Measurements from ENCODE around the gene TIAM1. TPM values are rescaled to one million over a fixed set of nuclear protein-coding genes. Genes with fewer than 3 reads are reported as not detected.

The TIAM1 gene
- total RNA-seq, 2 experiments from 2014 or later, result 15.0 to 25.1 TPM

GRCh38 chr21:31293986-31294385 lies 50.1 kb downstream of the TIAM1 start:
- H3K27ac ChIP-seq (ENCODE audit: low read depth, low read length, poor library complexity, severe bottlenecking), result no peak overlapping the region
- BruUV-seq (replicated peaks), result no TSS peak
- no peak overlapping the region for H3K4me3 ChIP-seq (ENCODE audit: low read depth, low read length, poor library complexity, severe bottlenecking)
- no peaks in the 10 kb centered on the region for H3K9me2 ChIP-seq (ENCODE audit: insufficient read depth, low read length)
- CTCF ChIA-PET (ENCODE audit: unreplicated experiment), result no interaction called here
- H3K9me3 ChIP-seq (ENCODE audit: low read length), result no peaks in the 10 kb centered on the region
- TF ChIP-seq EZH2phosphoT487 (IDR thresholded peaks at IDR 0.05; ENCODE audit: borderline replicate concordance, low read depth, low read length) (no peak), CTCF (conservative IDR thresholded peaks at IDR 0.05; ENCODE audit: low read length) (no peak)
- POLR2A ChIA-PET, result interaction anchor here (0.5 to 0.8 kb wide), 3 partner anchors 91 to 280 kb away, joined by 3 to 10 read pairs (median 7); no protein-coding TSS in a partner anchor
- no peaks in the 10 kb centered on the region for H4K20me1 ChIP-seq (ENCODE audit: insufficient read depth, low read length)
- intact Hi-C loops (cut with micrococcal nuclease; ENCODE audit: unreplicated experiment), result no loop called here
- no peak overlapping the region for H2AFZ ChIP-seq (ENCODE audit: low read length)
- no peak overlapping the region for H3K4me2 ChIP-seq (ENCODE audit: low read length)
- no peaks in the 10 kb centered on the region for H3K4me1 ChIP-seq (ENCODE audit: insufficient read depth, low read length, poor library complexity, severe bottlenecking)
- H3K36me3 ChIP-seq (ENCODE audit: insufficient read depth, low read length), result no peaks in the 10 kb centered on the region
- H3K79me2 ChIP-seq (ENCODE audit: insufficient read depth, low read depth, low read length), result no peaks in the 10 kb centered on the region
- no peak for DNase-seq (ENCODE audit: low spot score)

GRCh38 chr21:31290765-31291164 lies 53.3 kb downstream of the TIAM1 start:
- no TSS peak for BruUV-seq (replicated peaks)
- DNase-seq (ENCODE audit: low spot score), result no peak

More at GRCh38 chr21:31290765-31291164, 53.3 kb downstream of the TIAM1 start:
- Histone ChIP-seq H3K79me2 (ENCODE audit: insufficient read depth, low read depth, low read length) (no peaks in the 10 kb centered on the region), H3K4me1 (ENCODE audit: insufficient read depth, low read length, poor library complexity, severe bottlenecking) (no peaks in the 10 kb centered on the region), H3K9me2 (ENCODE audit: insufficient read depth, low read length) (no peaks in the 10 kb centered on the region), H3K4me3 (ENCODE audit: low read depth, low read length, poor library complexity, severe bottlenecking) (no peak overlapping the region), H3K27ac (ENCODE audit: low read depth, low read length, poor library complexity, severe bottlenecking) (no peak overlapping the region), H3K36me3 (ENCODE audit: insufficient read depth, low read length) (no peaks in the 10 kb centered on the region), H3K9me3 (ENCODE audit: low read length) (0 out of 2 replicates have a peak, but pooled peaks cover 4% of the 10 kb centered on the region), H4K20me1 (ENCODE audit: insufficient read depth, low read length) (no peaks in the 10 kb centered on the region), H2AFZ (ENCODE audit: low read length) (no peak overlapping the region), H3K4me2 (ENCODE audit: low read length) (no peak overlapping the region)
- intact Hi-C loops (cut with micrococcal nuclease; ENCODE audit: unreplicated experiment), result no loop called here
- CTCF ChIA-PET (ENCODE audit: unreplicated experiment), result no interaction called here
- TF ChIP-seq EZH2phosphoT487 (IDR thresholded peaks at IDR 0.05; ENCODE audit: borderline replicate concordance, low read depth, low read length) (no peak), CTCF (conservative IDR thresholded peaks at IDR 0.05; ENCODE audit: low read length) (no peak)
- POLR2A ChIA-PET, result no interaction called here
